HG03060 (cell line): ENCODE measurements around the gene IFIT1.
A peak's percentile ranks its signal among the peaks of the same experiment; 100 is the strongest.
"Not testable (repeated sequence)": the region's sequence is repeated elsewhere in the genome, so short reads cannot be mapped to it uniquely, and the experiment has no call there.

Experiments used
- ATAC-seq: cut with Tn5 transposase; IDR thresholded peaks from one replicate; pipeline ENCODE4 v1.9.1; 2021; ENCODE audit warnings: low read depth, moderate number of reproducible peaks; ENCODE audit not compliant: unreplicated experiment

Gene IFIT1

GRCh38 chr10:89391907-89392756, at the start of gene IFIT1:
IFIT1 (plus strand) TSS chr10:89392623; CDS start chr10:89392713, 90 bp downstream.
- ATAC-seq: peak; percentile 48

DNA sequence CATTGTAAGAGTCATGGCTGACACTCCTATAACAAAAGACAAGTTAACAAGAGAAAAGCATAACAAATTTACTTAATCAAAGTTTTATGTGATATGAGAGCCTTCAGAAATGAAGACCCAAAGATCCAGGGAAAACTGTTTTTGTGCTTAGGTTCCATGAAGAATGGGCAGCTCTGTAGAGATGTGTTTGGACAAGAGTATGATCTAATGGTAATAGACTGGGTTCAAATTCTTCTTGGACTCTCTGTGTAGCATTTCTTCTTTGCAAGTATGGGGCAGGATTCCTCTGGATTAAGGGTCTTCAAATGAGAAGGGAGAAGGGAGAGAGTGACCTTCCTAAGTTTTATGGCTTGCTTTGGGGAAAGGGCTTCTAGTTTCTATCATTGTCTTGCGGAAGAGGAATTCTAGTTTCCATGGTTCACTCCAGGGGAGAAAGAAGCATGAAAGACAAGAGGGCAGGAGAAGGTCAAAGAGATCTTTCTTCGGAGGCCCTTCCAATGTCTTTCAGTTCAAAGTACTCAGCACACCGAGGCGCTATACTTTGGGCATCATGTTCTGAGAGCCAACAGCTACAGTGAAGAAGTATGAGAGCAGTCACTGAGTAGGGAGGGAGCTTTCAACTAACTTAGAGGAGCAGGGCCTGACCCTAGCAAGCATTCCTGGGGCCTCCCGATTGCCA, 49.2 kb upstream of the IFIT1 start:
- no peak for ATAC-seq

GRCh38 chr10:89344156-89344555, 48.3 kb upstream of the IFIT1 start:
- ATAC-seq: no peak

- ATAC-seq: no peak
Measured at GRCh38 chr10:89345367-89346000, 46.9 kb upstream of the IFIT1 start.

DNA sequence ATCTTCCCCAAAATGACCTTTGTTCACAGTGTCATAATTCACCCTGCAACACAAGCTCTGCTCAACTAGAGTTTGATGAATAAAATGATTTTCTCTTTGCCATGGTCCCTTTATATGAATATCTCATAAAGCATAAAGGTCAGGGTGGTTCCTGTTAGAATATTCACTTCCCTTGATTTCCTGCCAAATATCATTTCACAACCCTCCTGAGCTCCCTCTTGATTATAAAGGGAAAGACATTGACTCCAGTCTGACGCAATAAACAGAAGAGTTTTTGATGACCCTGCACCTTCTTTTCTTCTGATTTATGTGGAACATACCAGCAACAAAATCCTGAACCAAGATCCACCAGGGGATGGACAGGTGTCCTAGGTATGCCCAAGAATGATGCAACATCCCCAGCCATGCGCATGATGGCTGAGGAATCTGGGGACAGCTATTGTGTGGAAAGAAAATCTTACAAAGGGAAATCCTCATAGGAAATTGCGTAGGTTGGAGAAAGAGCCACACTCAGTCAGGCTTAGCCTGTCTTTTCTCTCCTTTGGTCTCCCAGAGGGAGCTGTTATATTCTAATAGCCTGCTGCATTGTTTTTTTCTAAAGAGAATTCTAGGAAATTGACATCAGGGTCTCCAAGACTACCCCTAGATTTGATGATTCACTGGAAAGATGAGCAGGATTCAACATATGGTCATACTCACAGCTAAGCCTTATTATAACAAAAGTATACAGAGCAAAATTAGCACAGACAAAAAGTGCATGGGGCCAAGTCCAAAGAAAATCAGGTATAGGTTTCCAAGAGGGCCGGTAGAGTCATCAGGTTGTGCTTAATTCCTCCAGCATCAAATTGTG, 45.8 kb upstream of the IFIT1 start:
- ATAC-seq: no peak

DNA sequence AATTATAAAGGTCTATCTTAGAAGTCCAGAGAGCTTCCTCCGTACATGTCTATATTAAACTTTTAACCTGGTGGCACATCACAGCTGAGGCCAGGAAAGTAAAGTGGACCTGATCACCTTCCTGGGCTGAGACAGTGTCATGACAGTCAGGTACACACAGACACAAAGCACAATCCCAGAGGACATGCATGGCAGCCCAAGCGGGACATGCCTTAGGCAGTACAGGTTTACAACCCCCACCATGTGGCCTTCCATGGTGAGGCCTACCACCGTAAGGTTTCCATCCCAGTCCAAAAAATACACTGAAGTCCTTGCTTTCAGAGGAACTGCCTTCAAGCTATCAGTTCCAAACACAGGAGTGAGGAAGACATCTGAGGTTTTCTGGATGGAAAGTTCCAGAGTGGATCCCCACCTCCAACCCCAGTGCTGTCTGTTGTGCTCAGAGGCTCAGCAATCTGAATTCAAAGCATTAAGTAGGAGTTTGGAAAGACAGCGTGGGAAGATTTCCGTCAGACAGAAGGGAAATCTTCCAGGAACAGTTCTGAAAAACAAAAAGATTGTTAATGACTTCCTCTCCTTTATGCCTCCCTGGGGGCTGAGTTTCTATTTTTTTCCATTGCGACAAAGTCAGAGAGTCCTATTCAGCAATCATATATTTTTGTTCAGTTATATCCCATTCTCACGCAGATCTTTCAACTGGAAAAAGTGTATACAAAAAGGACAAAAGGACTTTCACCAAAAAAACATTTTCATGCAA, 44.5 kb upstream of the IFIT1 start:
- ATAC-seq: no peak

DNA sequence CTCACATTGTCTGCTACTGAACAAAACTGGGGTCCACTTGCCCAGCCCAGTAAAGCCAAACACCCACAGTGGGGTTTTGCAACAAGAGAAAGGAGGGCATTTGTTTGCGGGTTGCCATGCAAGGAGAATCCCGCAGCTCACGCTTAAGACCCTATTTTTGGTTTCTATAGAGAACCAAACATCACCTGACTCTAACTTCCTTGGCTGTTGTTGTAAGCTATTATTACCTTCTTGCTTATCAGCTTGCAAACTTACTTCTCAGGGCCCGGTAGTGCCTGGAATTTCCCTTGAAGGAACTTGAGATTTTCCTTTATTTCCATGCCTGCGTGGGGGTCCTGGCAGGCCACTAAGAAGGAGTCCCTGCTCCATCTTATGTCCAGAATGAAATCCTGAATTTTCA, 43.9 kb upstream of the IFIT1 start:
- ATAC-seq: no peak

DNA sequence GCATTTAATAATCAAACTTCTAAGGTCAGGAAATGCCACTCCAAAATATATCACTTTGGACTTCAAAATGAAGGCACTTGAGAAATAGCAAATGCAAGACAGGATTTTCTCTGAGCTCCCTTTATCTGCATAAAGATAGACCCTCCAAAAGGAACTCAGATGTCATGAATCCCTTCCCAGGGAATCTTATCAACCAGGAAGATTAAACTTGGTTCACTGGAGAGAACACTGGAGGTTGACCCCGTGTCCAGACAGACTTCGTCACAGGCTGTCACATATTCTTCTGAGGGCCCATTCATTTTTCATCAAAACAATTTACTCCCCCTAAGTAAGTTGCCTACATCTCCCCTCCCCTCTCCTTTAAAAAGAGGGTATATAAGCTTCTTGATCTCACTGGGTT, 43.4 kb upstream of the IFIT1 start:
- ATAC-seq: no peak

DNA sequence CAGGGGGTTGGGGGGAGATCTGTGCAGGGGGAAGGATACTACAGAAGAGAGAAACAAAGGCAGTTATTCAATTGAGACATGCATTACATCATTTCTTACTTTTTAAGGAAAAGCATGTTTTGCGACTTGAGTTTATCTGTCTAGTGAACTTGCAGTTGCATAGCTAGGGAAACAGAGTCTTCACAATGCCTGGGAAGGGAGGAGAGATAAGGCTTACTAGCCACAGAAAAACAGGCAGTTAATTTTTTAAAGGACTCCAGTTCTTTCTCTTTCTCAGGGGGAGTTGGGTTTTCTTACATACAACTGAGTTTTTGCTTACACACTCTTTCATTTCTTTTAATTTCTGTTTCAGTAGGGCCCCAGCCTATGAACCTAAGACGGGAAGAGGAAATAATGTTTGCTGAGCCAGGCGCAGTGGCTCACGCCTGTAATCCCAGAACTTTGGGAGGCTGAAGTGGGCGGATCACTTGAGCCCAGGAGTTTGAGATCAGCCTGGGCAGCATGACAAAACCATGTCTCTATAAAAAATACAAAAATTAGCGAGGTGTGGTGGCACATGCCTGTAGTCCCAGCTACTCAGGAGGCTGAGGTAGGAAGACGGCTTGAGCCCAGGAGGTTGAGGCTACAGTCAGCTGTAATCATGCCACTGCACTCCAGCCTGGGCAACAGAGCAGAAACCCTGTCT, 41.6 kb upstream of the IFIT1 start:
- ATAC-seq: not testable (repeated sequence)

DNA sequence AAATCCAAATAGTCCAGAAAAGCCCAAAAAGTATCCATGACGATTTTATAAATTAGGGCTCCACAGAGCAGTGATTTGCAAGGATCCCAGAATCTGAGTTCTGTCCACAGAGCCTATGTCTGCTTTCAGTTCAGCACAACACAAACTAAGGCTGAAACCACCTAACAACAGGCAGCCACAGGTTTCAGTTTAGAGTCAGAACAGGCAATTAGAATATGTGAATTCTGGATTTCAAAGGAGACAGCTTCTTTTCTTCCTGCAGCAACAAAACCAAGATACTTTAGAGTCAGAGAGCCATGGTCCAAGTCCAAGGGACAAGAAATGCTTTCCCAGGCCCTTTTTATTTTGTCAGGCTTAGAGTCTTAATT, 41.0 kb upstream of the IFIT1 start:
- ATAC-seq: peak; percentile 65

DNA sequence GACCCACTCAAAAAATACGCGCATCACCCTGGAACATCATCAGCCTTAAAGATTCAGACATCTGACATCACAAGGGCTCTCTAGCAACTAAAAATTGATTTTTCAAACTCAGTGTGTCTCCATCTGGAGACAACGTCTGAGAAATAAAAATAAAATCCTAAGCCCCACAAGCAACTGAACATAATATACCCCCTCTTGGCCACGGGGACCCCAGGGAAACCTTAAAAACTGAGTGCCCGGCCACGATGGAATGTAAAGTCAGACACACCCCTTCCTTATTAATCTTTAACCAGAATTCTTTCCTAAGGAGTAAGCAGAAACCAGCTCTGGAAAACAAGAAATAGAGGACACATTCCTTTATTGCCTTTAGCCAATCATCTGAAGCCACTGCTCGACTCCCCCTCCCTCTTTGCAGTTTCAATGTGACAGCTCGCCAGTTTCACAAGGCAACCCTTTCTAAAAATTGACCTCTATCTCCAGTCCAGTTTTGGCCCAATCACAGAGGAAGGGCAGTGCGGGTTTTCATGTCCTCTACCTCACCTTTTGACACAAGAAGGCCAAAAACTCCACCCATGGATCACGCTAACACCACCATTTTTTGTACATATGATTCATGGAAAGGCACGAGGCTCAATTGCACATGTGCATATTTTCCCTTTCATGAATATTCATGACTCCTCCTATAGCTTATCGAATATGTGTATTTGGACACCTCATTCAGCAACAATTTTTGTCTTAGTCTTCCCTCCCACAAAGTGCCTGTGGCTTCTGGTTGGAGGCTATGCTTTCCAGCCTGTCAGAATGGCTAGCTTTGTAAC, 40.4 kb upstream of the IFIT1 start:
- no peak for ATAC-seq

- ATAC-seq: no peak
Measured at GRCh38 chr10:89352802-89353201, 39.6 kb upstream of the IFIT1 start.

DNA sequence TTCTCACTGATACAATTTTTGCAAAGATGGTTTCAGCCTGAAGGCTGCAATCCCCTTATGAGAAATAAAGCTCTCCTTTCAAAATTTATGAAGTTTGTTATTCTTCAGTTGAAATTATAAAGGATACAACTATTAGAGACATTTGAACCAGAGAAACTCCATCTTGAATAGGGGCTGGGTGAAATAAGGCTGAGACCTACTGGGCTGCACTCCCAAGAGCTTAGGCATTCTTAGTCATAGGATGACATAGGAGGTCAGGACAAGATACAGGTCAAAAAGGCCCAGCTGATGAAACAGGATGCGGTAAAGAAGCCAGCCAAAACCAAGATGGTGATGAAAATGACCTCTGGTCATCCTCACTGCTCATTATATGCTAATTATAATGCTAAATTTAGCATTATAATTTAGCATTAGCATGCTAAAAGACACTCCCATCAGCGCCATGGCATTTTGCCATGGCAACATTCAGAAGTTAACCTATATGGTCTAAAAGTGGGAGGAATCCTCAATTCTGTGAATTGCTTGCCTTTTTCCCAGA, 37.0 kb upstream of the IFIT1 start:
- ATAC-seq: no peak

GRCh38 chr10:89357096-89357495, 35.3 kb upstream of the IFIT1 start:
- ATAC-seq: no peak

GRCh38 chr10:89357975-89358374, 34.4 kb upstream of the IFIT1 start:
- no peak for ATAC-seq

GRCh38 chr10:89360157-89360556, 32.3 kb upstream of the IFIT1 start:
- no peak for ATAC-seq

- no peak for ATAC-seq
Measured at GRCh38 chr10:89362929-89363328, 29.5 kb upstream of the IFIT1 start.

DNA sequence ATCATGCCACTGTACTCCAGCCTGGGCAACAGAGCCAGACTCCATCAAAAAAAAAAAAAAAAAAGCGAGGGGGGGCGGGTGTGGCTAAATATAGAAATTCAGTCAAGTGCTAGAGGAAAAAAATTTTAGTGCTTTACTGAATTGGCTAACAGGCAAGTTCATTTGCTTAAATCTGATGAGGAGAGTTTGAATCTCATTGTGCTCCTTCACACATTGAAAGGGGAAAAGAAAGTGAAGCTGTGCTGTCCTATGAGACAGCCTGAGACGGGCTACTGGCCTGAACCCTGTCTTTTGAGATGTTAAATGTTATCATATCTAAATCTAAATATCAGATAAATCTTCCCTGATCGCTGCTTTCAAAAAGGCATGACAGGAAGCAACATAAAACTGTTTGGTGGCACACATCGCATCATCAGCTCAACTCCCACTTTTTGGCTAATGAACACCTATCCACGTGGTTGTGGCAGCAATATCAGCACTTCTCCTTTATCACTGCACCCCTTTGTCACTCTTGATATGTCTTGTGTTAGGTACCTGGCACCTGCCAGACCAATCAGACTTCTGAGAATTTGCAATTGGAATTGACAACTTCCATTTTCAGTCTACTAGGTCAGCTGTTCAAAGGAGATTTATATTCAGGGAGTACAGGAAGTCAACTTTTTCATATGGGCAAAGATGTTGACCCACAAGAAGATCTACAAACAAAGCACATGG, 28.5 kb upstream of the IFIT1 start:
- ATAC-seq: no peak
